B cell (primary cell): ENCODE results near the gene PSMA6. TPM values are rescaled to one million over a fixed set of nuclear protein-coding genes. Genes with fewer than 3 reads are reported as not detected.

Experiments used
- ATAC-seq: fragments of 200-7000 bp; cut with Tn5 transposase; one replicate; pipeline ENCODE4 v1.10.0; 2021; ENCODE audit warnings: low read depth, mild to moderate bottlenecking, moderate number of reproducible peaks, moderate library complexity
- CTCF ChIA-PET: fragments of 350-600 bp; sonication (Branson Sonifier 250); formaldehyde crosslinking; loops from one replicate; lab custom pipeline; 2021; ENCODE audit warnings: antibody characterized with exemption, inconsistent platforms; lab: Charles Lee
- POLR2A ChIA-PET: fragments of 350-600 bp; sonication (Branson Sonifier 250); formaldehyde crosslinking; loops from one replicate; lab custom pipeline; 2021; ENCODE audit warnings: antibody characterized with exemption; lab: Charles Lee
- DNase-seq: peaks from one replicate; pipeline ENCODE4 v3.0.0; 2013
- H2AFZ ChIP-seq: 2 replicates; pipeline ENCODE4 v1.6.1; 2012; ENCODE audit warnings: mild to moderate bottlenecking, low read depth, low read length; ENCODE audit not compliant: insufficient read depth, poor library complexity, severe bottlenecking
- H3K27ac ChIP-seq, 2 donors: 1 replicate in 1 of 2; 2 replicates in 1 of 2; pipeline ENCODE4 v1.5.1; 2012 to 2013; ENCODE audit warnings: low read length in 2 of 2, mild to moderate bottlenecking in 2 of 2, moderate library complexity in 1 of 2
- H3K27me3 ChIP-seq, 4 experiments: fragments of 200-600 bp in 1 of 4; sonication (generic) in 1 of 4; replicated peaks in 1 of 4; 1 replicate in 2 of 4; 2 replicates in 2 of 4; pipeline versions ENCODE4 v1.6.1 to v1.7.0; 2013 to 2016; ENCODE audit warnings: low read length in 3 of 4, mild to moderate bottlenecking in 2 of 4, mixed read lengths in 1 of 4, moderate library complexity in 1 of 4; ENCODE audit not compliant: insufficient read depth in 4 of 4, control insufficient read depth in 3 of 4; ENCODE audit errors: control extremely low read depth in 1 of 4
- H3K36me3 ChIP-seq, 2 experiments: replicated peaks in 1 of 2; 1 replicate in 1 of 2; 2 replicates in 1 of 2; pipeline versions ENCODE4 v1.6.1 to v1.7.1; 2013; ENCODE audit warnings: low read length in 1 of 2; ENCODE audit not compliant: insufficient read depth in 2 of 2, control insufficient read depth in 1 of 2; ENCODE audit errors: control extremely low read depth in 1 of 2, extremely low read depth in 1 of 2
- H3K4me1 ChIP-seq, 2 donors: fragments of 200-600 bp in 1 of 2; sonication (generic) in 1 of 2; 1 replicate in 1 of 2; 2 replicates in 1 of 2; pipeline versions ENCODE4 v1.5.1 to v1.6.1; 2013 to 2017; ENCODE audit warnings: low read length in 2 of 2; ENCODE audit not compliant: control insufficient read depth in 2 of 2, insufficient read depth in 2 of 2
- H3K4me2 ChIP-seq: replicated peaks from 2 replicates; pipeline ENCODE3; 2012; ENCODE audit warnings: mild to moderate bottlenecking, low read depth, low read length; ENCODE audit not compliant: poor library complexity, severe bottlenecking
- H3K4me3 ChIP-seq, 5 experiments: fragments of 200-600 bp in 1 of 5; sonication (generic) in 1 of 5; 1 replicate in 3 of 5; 2 replicates in 2 of 5; pipeline versions ENCODE4 v1.5.1 to v1.7.0; 2011 to 2016; ENCODE audit warnings: low read length in 4 of 5, mild to moderate bottlenecking in 4 of 5, low read depth in 2 of 5, control low read depth in 1 of 5, moderate library complexity in 1 of 5; ENCODE audit not compliant: insufficient read depth in 1 of 5; ENCODE audit errors: control extremely low read depth in 1 of 5, extremely low read depth in 1 of 5
- H3K79me2 ChIP-seq: fragments of 200-600 bp; sonication (generic); one replicate; pipeline ENCODE4 v1.6.0; 2016; ENCODE audit warnings: low read length; ENCODE audit not compliant: control insufficient read depth, insufficient read depth
- H3K9ac ChIP-seq: fragments of 200-600 bp; sonication (generic); 2 replicates; pipeline ENCODE4 v1.6.1; 2017; ENCODE audit warnings: mild to moderate bottlenecking, low read length, moderate library complexity
- H3K9me3 ChIP-seq, 3 donors: one replicate each; pipeline versions ENCODE4 v1.6.1 to v1.7.1; 2013; ENCODE audit warnings: low read length in 2 of 3; ENCODE audit not compliant: control insufficient read depth in 2 of 3, insufficient read depth in 1 of 3; ENCODE audit errors: control extremely low read depth in 1 of 3
- H4K20me1 ChIP-seq: 2 replicates; pipeline ENCODE4 v1.6.0; 2012; ENCODE audit warnings: mild to moderate bottlenecking, low read length; ENCODE audit not compliant: insufficient read depth, control insufficient read depth, poor library complexity, severe bottlenecking
- H3K27ac Mint-ChIP-seq: one replicate; pipeline ENCODE4 v1.8.0; 2021; ENCODE audit warnings: mixed read lengths
- H3K27me3 Mint-ChIP-seq: one replicate; pipeline ENCODE4 v1.8.0; 2021; ENCODE audit warnings: mixed read lengths
- H3K4me1 Mint-ChIP-seq: one replicate; pipeline ENCODE4 v1.8.0; 2021; ENCODE audit warnings: mixed read lengths
- H3K4me3 Mint-ChIP-seq: one replicate; pipeline ENCODE4 v1.8.0; 2021; ENCODE audit warnings: mixed read lengths
- H3K9me3 Mint-ChIP-seq: one replicate; pipeline ENCODE4 v1.8.0; 2022; ENCODE audit warnings: mixed read lengths; ENCODE audit not compliant: insufficient read depth
- EZH2 ChIP-seq: IDR thresholded peaks from 2 replicates; pipeline ENCODE4 v1.6.1; 2012; ENCODE audit warnings: borderline replicate concordance, low read depth, mild to moderate bottlenecking, moderate library complexity, low read length; ENCODE audit not compliant: insufficient read depth, poor library complexity, severe bottlenecking
- WGBS: methylation state at CpG from one replicate; pipeline ENCODE4 v1.1.5; 2013; ENCODE audit warnings: missing lambda C conversion rate; ENCODE audit not compliant: insufficient coverage; 5-methylcytosine and 5-hydroxymethylcytosine counted together
- intact Hi-C: fragments of 100-400 bp; cut with micrococcal nuclease; formaldehyde crosslinking; loops from one replicate; pipeline ENCODE4 v1.10.0; 2022
- polyA plus RNA-seq: library from polyadenylated mRNA; depleted of rRNA; stranded (reverse); fragments of >200 nt; gene quantifications from 2 replicates; pipeline ENCODE4 v1.2.3, GENCODE V29; 2012
- total RNA-seq, 2 donors: library from RNA; stranded (reverse); fragments of 120-200 nt in 1 of 2; gene quantifications; 1 replicate in 1 of 2; 2 replicates in 1 of 2; pipeline versions ENCODE4 v1.2.3 to v1.2.4, GENCODE V29; 2013 to 2022
- TF ChIP-seq, protein P1 (sequence below): fragments of 200-600 bp; IDR thresholded peaks from one replicate; pipeline ENCODE4 v1.8.0; 2022; ENCODE audit warnings: antibody characterized with exemption, mild to moderate bottlenecking

PSMA6 gene
- total and polyA plus RNA-seq, 2 donors (not counting 1 experiment from before 2014, with no cell fraction given) = 47.0 to 70.6 TPM

- Histone ChIP-seq H3K4me2 (peak overlapping the region; percentile 93), H3K4me1 (peaks cover 28 to 38% of the 10 kb centered on the region in 2 donors), H3K27ac (peak overlapping the region; percentile 75 to 93), H2AFZ (peak overlapping the region; percentile 97), H3K9ac (peak overlapping the region; percentile 96), H3K27me3 (no peaks in the 10 kb centered on the region), H3K36me3 (peaks cover 0 to 6% of the 10 kb centered on the region in 2 experiments), H3K4me3 (peak overlapping the region; percentile 71 to 96 (median 93)), H3K9me3 (no peaks in the 10 kb centered on the region), H3K79me2 (peaks cover 65% of the 10 kb centered on the region), H4K20me1 (peaks cover 19% of the 10 kb centered on the region)
- peak; percentile 4 for ATAC-seq
- POLR2A ChIA-PET = interaction anchor here (0.9 to 3.3 kb wide), 5 partner anchors 8 to 533 kb away, joined by 4 to 59 read pairs (median 6); partner anchors contain the start of genes BRMS1L, NFKBIA, PPP2R3C and PRORP
- H3K9me3 Mint-ChIP-seq = no peaks in the 10 kb centered on the region
- DNase-seq = no peak
- H3K4me1 Mint-ChIP-seq = peaks cover 45% of the 10 kb centered on the region
- no peak for TF ChIP-seq EZH2
- TF ChIP-seq, protein P1, sequence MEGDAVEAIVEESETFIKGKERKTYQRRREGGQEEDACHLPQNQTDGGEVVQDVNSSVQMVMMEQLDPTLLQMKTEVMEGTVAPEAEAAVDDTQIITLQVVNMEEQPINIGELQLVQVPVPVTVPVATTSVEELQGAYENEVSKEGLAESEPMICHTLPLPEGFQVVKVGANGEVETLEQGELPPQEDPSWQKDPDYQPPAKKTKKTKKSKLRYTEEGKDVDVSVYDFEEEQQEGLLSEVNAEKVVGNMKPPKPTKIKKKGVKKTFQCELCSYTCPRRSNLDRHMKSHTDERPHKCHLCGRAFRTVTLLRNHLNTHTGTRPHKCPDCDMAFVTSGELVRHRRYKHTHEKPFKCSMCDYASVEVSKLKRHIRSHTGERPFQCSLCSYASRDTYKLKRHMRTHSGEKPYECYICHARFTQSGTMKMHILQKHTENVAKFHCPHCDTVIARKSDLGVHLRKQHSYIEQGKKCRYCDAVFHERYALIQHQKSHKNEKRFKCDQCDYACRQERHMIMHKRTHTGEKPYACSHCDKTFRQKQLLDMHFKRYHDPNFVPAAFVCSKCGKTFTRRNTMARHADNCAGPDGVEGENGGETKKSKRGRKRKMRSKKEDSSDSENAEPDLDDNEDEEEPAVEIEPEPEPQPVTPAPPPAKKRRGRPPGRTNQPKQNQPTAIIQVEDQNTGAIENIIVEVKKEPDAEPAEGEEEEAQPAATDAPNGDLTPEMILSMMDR = no peak
- no peaks in the 10 kb centered on the region for H3K27me3 Mint-ChIP-seq
- intact Hi-C loops = loop anchor here (1.0 to 10.0 kb wide), 8 partner anchors 111 to 756 kb away; partner anchors contain the start of genes BAZ1A, BRMS1L, EAPP and FAM177A1
- 3% methylated on average over 5 of the region's 14 CpGs for WGBS
- H3K27ac Mint-ChIP-seq = peak overlapping the region; percentile 96
- peak overlapping the region; percentile 99 for H3K4me3 Mint-ChIP-seq
- CTCF ChIA-PET = interaction anchor here (0.7 to 3.2 kb wide), 7 partner anchors 9 to 129 kb away, joined by 3 to 30 read pairs (median 4); partner anchors contain the start of gene NFKBIA
Measured at GRCh38 chr14:35292770-35293561, 784 bp downstream of the PSMA6 start.

DNA sequence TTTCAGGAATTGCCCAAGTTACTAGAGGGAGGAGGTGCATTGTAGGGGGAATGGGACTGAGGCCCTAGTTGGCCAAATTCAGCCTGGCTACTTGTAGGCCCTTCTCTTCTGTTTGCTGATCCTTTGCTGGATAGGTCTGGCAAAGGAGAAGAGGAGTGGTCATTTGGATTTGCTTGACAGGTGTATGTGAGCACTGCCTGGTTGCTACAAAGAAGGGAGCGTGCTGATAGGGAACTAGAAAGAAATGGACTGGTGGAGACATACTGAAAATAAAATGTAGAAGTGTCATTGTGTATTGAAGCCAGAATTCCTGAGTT is 3.6 kb downstream of the PSMA6 start:
- H3K4me2 ChIP-seq = peak overlapping the region; percentile 1
- no peaks in the 10 kb centered on the region for H3K27me3 Mint-ChIP-seq
- no peak overlapping the region for H3K27ac ChIP-seq
- no peak overlapping the region for H2AFZ ChIP-seq
- DNase-seq = no peak
- peaks cover 0 to 6% of the 10 kb centered on the region in 2 experiments for H3K36me3 ChIP-seq
- ATAC-seq = no peak
- H3K9me3 ChIP-seq = no peaks in the 10 kb centered on the region
- ChIA-PET CTCF (interaction anchor here (1.0 kb wide), 1 partner anchor 107 kb away, joined by 3 read pairs; no protein-coding TSS in a partner anchor), POLR2A (no interaction called here)
- WGBS = 50% methylated on average over 1 of the region's 1 CpG
- no peak for TF ChIP-seq EZH2
- TF ChIP-seq, protein P1 = no peak
- peak overlapping the region; percentile 37 for H3K27ac Mint-ChIP-seq
- H3K4me3 ChIP-seq = no peak overlapping the region
- intact Hi-C loops = loop anchor here (10.0 kb wide), 1 partner anchor 239 kb away; the partner anchor contains the start of gene INSM2
- H3K9me3 Mint-ChIP-seq = no peaks in the 10 kb centered on the region
- no peak overlapping the region for H3K9ac ChIP-seq
- peak overlapping the region; percentile 34 for H3K4me3 Mint-ChIP-seq
- peaks cover 32% of the 10 kb centered on the region for H4K20me1 ChIP-seq
- peaks cover 58% of the 10 kb centered on the region for H3K4me1 Mint-ChIP-seq
- H3K79me2 ChIP-seq = peaks cover 87% of the 10 kb centered on the region
- no peaks in the 10 kb centered on the region for H3K27me3 ChIP-seq
- H3K4me1 ChIP-seq = peaks cover 40 to 49% of the 10 kb centered on the region in 2 donors
